ENCODE measurements around the gene IKZF5. TPM values are rescaled to one million over a fixed set of nuclear protein-coding genes. Genes with fewer than 3 reads are reported as not detected.

The IKZF5 gene
- total RNA-seq, result 1.8 and 3.7 TPM in 2 replicates

GRCh38 chr10:123008355-123009104 lies at the start of gene IKZF5, which contains the start of gene ACADSB:
Gene IKZF5 (minus strand): TSS chr10:123008795. CDS start chr10:122998625, 10,170 bp downstream.
Gene ACADSB (plus strand): TSS chr10:123009006. CDS start chr10:123009030, 24 bp downstream.

GRCh38 chr10:122980209-122981065 lies 28.2 kb downstream of the IKZF5 start, which contains the start of gene PSTK:
Gene PSTK (plus strand): TSS chr10:122980401. CDS start chr10:122980480, 79 bp downstream.

GRCh38 chr10:122953902-122954730 lies 54.5 kb downstream of the IKZF5 start, which contains the start of gene C10orf88:
Gene C10orf88 (minus strand): TSS chr10:122954227. CDS start chr10:122954178, 49 bp downstream.

Other genes with a start within 250 kb of the IKZF5 start
- 0.16 and 0.18 TPM in 2 replicates for gene CUZD1, start 162.9 kb downstream of the IKZF5 start, total RNA-seq
- 0.81 TPM in 1 of 2 replicates, not detected in the other for gene FAM24B, start 129.2 kb downstream of the IKZF5 start, total RNA-seq
- not detected in 2 replicates for gene FAM24A, start 98.2 kb downstream of the IKZF5 start, total RNA-seq
- gene C10orf88, start 54.6 kb downstream of the IKZF5 start, total RNA-seq, result 4.7 and 8.3 TPM in 2 replicates
- gene PSTK, start 28.4 kb downstream of the IKZF5 start, total RNA-seq, result 0.36 and 4.9 TPM in 2 replicates
- gene ACADSB, start 211 bp upstream of the IKZF5 start, total RNA-seq, result 4.2 and 7.1 TPM in 2 replicates
- not detected in 2 replicates for gene HMX3, start 127.2 kb upstream of the IKZF5 start, total RNA-seq
- not detected in 2 replicates for gene HMX2, start 139.3 kb upstream of the IKZF5 start, total RNA-seq
- 113 and 115 TPM in 2 replicates for gene BUB3, start 145.6 kb upstream of the IKZF5 start, total RNA-seq

Data from cardiac atrium fibroblast (primary cell).